SH-SY5Y (cell line): ENCODE measurements around the gene PPM1E.

ENCODE experiments used
- GATA2 ChIP-seq: IDR thresholded peaks from 2 replicates; pipeline ENCODE4 v1.6.1; 2011; ENCODE audit warnings: mild to moderate bottlenecking, low read depth, low read length
- GATA3 ChIP-seq: IDR thresholded peaks from 2 replicates; pipeline ENCODE4 v1.6.1; 2011; ENCODE audit warnings: low read depth, mild to moderate bottlenecking, low read length, moderate library complexity

- no peak for TF ChIP-seq GATA2
- TF ChIP-seq GATA3 = no peak
Measured at GRCh38 chr17:58918884-58919283, 163.2 kb downstream of the PPM1E start.
